NT2/D1 (cell line): Measurements from ENCODE around the gene ARHGAP25.

Experiments
- DNase-seq: peaks from one replicate; pipeline ENCODE4 v3.0.0-alpha.2; 2011; ENCODE audit warnings: low read depth, low spot score
- H3K27me3 ChIP-seq: 2 replicates; pipeline ENCODE4 v1.6.0; 2011; ENCODE audit warnings: mild to moderate bottlenecking; ENCODE audit not compliant: insufficient read length, insufficient read depth
- H3K36me3 ChIP-seq: 2 replicates; pipeline ENCODE4 v1.6.1; 2011; ENCODE audit warnings: mild to moderate bottlenecking, low read length, mixed read lengths; ENCODE audit not compliant: insufficient read depth, insufficient read length
- H3K4me1 ChIP-seq: 2 replicates; pipeline ENCODE4 v1.5.1; 2011; ENCODE audit not compliant: insufficient read depth, insufficient read length
- H3K4me3 ChIP-seq: 2 replicates; pipeline ENCODE4 v1.5.1; 2011; ENCODE audit warnings: low read depth; ENCODE audit not compliant: insufficient read length
- H3K9ac ChIP-seq: 2 replicates; pipeline ENCODE4 v1.6.0; 2011; ENCODE audit warnings: low read depth; ENCODE audit not compliant: insufficient read length
- H3K9me3 ChIP-seq: 2 replicates; pipeline ENCODE4 v1.5.1; 2011; ENCODE audit warnings: mild to moderate bottlenecking, low read length; ENCODE audit not compliant: insufficient read depth
- SUZ12 ChIP-seq: IDR thresholded peaks from 2 replicates; pipeline ENCODE4 v1.6.1; 2011; ENCODE audit not compliant: insufficient read length, insufficient read depth; ENCODE audit errors: extremely low read depth
- YY1 ChIP-seq: IDR thresholded peaks from 2 replicates; pipeline ENCODE4 v1.6.1; 2011; ENCODE audit not compliant: insufficient read length, insufficient read depth
- ZNF274 ChIP-seq: IDR thresholded peaks from 2 replicates; pipeline ENCODE4 v1.6.1; 2011; ENCODE audit warnings: mild to moderate bottlenecking, low read depth, low read length

The ARHGAP25 gene

GRCh38 chr2:68709421-68709911, 25.1 kb upstream of the ARHGAP25 start:
- H3K9ac ChIP-seq = no peak overlapping the region
- no peak for TF ChIP-seq SUZ12
- TF ChIP-seq ZNF274 = no peak
- no peak for TF ChIP-seq YY1
- H3K27me3 ChIP-seq = no peaks in the 10 kb centered on the region
- no peaks in the 10 kb centered on the region for H3K4me1 ChIP-seq
- no peaks in the 10 kb centered on the region for H3K36me3 ChIP-seq
- no peak overlapping the region for H3K4me3 ChIP-seq
- no peak for DNase-seq
- H3K9me3 ChIP-seq = no peaks in the 10 kb centered on the region

- H3K9ac ChIP-seq = no peak overlapping the region
- no peak overlapping the region for H3K4me3 ChIP-seq
- no peaks in the 10 kb centered on the region for H3K36me3 ChIP-seq
- H3K4me1 ChIP-seq = no peaks in the 10 kb centered on the region
- no peaks in the 10 kb centered on the region for H3K27me3 ChIP-seq
- TF ChIP-seq YY1 = no peak
- no peak for TF ChIP-seq ZNF274
- TF ChIP-seq SUZ12 = no peak
- no peak for DNase-seq
- no peaks in the 10 kb centered on the region for H3K9me3 ChIP-seq
These were observed 24.3 kb upstream of the ARHGAP25 start for GRCh38 chr2:68710336-68710735.

GRCh38 chr2:68710756-68711155, 23.9 kb upstream of the ARHGAP25 start:
- Histone ChIP-seq H3K4me3 (no peak overlapping the region), H3K36me3 (no peaks in the 10 kb centered on the region), H3K9ac (no peak overlapping the region), H3K27me3 (no peaks in the 10 kb centered on the region), H3K9me3 (no peaks in the 10 kb centered on the region), H3K4me1 (no peaks in the 10 kb centered on the region)
- TF ChIP-seq ZNF274 (no peak), YY1 (no peak), SUZ12 (no peak)
- no peak for DNase-seq

- Histone ChIP-seq H3K9me3 (no peaks in the 10 kb centered on the region), H3K9ac (no peak overlapping the region), H3K4me1 (no peaks in the 10 kb centered on the region), H3K36me3 (no peaks in the 10 kb centered on the region), H3K27me3 (no peaks in the 10 kb centered on the region), H3K4me3 (no peak overlapping the region)
- no peak for TF ChIP-seq YY1
- TF ChIP-seq ZNF274 = no peak
- TF ChIP-seq SUZ12 = no peak
- DNase-seq = no peak
These were observed 19.7 kb upstream of the ARHGAP25 start for GRCh38 chr2:68714866-68715265.

GRCh38 chr2:68715353-68716041, 19.1 kb upstream of the ARHGAP25 start:
- Histone ChIP-seq H3K27me3 (no peaks in the 10 kb centered on the region), H3K36me3 (no peaks in the 10 kb centered on the region), H3K9ac (no peak overlapping the region), H3K4me1 (no peaks in the 10 kb centered on the region), H3K9me3 (no peaks in the 10 kb centered on the region), H3K4me3 (no peak overlapping the region)
- DNase-seq = peak; percentile 74
- no peak for TF ChIP-seq YY1

GRCh38 chr2:68716604-68717304, 17.9 kb upstream of the ARHGAP25 start:
- TF ChIP-seq ZNF274 (no peak), SUZ12 (no peak), YY1 (no peak)
- Histone ChIP-seq H3K4me3 (no peak overlapping the region), H3K36me3 (no peaks in the 10 kb centered on the region), H3K27me3 (no peaks in the 10 kb centered on the region), H3K4me1 (no peaks in the 10 kb centered on the region), H3K9ac (no peak overlapping the region), H3K9me3 (no peaks in the 10 kb centered on the region)
- no peak for DNase-seq

GRCh38 chr2:68717305-68717661, 17.3 kb upstream of the ARHGAP25 start:
- H3K9ac ChIP-seq = no peak overlapping the region
- H3K4me3 ChIP-seq = no peak overlapping the region
- no peaks in the 10 kb centered on the region for H3K27me3 ChIP-seq
- TF ChIP-seq SUZ12 = no peak
- TF ChIP-seq YY1 = no peak
- no peak for TF ChIP-seq ZNF274
- no peaks in the 10 kb centered on the region for H3K36me3 ChIP-seq
- H3K9me3 ChIP-seq = no peaks in the 10 kb centered on the region
- DNase-seq = no peak
- H3K4me1 ChIP-seq = no peaks in the 10 kb centered on the region
